ENCODE data around the gene PFDN1. TPM values are rescaled to one million over a fixed set of nuclear protein-coding genes. Genes with fewer than 3 reads are reported as not detected.

PFDN1 gene
- polyA plus RNA-seq, 4 donors: 75.5 to 110 (median 94.8) TPM

DNA sequence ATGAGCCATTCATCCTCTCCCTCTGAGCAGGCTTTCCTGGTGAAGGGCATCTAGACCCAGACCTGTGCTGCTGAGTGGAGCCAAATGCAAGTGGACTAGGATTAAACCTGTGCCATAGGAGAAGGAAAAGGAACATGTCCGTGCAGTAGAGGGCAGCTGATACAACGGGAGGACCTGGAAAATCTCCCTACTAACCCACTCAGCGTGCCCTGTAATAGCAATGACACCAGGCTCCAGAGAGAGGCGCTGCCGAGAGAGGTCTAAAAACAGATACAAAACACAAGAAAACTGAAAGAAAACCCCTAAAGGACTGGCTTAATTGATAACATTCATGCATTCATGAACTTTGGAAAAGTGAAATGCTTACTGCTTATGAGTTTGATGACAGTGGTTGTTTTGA lies 60.8 kb downstream of the PFDN1 start:
- no peak for DNase-seq (ENCODE audit: low read depth in 4 of 4, low spot score in 3 of 4)

DNA sequence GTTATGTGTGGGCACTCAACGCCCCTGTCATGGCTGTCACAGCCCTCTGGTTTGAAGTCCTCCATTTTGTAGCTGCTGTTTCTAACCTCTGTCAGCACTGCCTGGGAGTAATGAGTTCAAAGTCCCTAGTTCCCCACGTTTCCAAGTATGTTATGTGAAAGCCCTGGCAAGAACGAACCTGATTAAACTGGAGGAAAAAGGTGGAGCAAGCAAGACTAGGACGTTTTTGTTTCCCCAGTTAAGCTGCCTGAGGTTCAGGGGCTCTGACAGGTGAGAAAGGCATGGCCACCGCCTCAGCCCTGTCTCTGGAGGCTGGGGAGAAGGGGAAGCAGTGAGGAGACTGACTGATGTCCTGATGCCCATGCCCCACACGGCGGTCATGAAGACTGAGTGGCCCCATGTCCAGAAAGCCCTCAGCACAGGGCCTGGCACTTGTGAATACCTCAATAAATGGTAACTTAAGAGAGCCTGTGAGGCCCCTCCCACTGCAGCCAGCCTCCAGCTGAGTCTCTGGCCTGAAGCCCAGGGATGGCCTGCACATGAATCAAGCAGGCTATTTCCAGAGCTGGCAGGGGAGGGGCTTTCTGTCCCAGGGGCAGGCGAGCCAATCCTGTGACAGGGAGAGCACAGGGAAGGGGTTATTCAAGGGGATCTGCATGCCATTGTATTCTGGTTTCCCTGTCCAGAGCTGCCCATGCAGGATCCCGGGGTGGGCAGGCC lies 61.8 kb downstream of the PFDN1 start:
- DNase-seq (ENCODE audit: low read depth in 4 of 4, low spot score in 3 of 4): peak; percentile 50 to 75 (median 58)

DNA sequence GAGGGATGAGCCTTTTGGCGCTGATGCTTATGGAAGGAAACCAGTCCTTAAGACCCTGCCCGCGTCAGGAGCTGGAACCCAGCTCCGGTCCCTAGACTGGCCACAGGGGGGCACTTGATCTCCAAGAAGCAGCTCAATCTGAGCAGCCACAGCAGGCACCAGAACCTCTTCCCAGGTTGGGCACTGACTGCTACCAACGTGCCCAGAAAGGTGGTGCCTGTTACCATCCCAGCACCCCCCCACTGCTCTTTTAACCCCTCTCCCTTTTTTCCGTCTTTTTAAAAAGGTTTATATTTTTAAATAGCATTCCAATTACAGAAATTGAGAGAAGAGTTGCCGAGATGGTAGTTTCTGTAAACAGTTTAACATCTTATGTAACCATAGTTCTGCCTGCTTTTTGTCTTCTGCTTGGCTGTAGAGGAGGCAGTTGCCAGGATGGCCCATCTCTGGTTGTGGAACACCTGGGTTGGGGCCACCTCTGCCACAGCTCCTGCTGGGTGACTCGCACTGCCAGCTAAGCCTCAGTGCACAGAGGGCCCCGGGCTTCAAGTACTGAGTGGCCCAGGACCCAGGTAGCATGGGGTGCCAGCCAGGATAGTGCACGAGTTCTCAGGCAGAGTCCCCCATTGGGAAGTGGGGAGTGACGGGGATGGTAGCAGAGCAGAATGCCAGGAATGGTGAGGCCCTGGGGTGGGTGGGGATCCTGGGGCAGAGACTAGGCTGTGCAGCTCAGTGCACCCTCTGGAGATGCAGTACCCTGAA lies 62.8 kb downstream of the PFDN1 start:
- no peak for DNase-seq (ENCODE audit: low read depth in 4 of 4, low spot score in 3 of 4)

DNA sequence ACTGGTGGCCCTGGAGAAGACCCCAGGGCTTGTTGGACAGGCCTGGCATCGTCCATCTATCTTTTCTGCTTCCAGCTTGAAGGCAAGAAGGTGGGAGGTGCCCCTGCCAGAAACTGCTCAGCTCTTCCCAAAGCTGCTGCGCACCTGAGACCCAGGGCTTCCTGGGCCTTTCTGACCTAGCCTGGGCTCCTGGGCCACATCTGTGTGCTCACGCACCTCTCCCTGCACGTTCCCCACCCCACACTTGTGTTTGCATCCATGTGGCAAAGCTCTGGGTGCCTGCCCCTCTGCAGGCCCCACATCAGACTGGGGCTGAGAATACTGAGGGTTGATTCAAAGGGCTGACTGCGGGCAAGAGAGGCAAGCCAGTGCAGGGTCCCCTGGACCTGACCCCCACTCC lies 63.4 kb downstream of the PFDN1 start:
- DNase-seq (ENCODE audit: low read depth in 4 of 4, low spot score in 3 of 4): no peak

DNA sequence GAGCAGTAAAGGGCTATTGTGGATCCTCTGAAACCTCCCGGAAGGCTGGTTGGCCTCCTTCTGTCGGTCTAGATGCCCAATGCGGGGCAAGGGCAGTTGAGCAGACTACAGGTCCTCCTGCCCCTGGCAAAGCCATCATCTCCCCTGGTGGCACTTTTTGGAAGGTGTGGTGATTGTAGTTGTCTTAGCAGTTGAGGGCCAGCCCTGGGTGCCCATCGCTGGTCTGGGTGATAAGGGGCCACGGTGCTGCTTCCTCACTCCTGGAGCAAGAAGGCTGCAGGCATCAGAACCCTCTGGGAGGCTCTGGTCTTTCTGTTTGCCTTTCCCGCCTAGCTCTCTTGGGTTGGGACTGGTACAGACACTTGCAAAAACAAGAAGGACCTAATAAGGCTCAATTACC lies 64.1 kb downstream of the PFDN1 start:
- DNase-seq (ENCODE audit: low read depth in 4 of 4, low spot score in 3 of 4): no peak

DNA sequence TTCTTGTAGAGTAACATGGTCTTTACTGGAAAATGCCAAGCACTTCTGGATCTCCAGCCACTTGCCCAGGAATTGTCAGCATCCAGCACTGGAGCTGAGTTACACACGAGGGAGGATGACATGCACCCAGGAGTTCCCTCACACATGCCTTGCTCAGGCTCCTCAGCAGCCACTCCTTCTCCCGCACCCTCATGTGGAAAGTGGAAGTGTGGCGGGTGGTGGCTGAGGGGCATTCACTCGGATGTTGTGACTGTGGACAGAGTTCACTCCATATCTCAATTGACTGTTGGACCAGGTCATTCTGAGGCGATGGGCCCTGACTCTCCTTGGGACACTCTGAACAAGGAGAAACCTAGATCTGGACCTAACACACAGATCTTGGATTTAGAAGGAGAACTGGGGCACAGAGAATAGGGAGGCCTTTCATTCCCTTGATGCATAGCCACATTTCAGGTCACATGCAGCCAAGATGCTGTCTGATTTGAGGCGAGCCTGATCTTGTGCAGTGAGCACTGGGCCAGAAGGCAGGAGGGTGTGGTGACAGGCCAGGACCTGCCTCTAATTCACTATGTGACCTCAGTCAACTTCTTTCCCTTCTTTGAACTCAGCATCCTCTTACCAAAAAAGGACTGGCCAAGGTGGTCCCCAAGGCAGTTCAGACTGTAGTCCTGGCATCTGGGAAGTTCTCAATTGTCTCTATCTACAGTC lies 65.9 kb downstream of the PFDN1 start:
- DNase-seq (ENCODE audit: low read depth in 4 of 4, low spot score in 3 of 4): no peak

DNA sequence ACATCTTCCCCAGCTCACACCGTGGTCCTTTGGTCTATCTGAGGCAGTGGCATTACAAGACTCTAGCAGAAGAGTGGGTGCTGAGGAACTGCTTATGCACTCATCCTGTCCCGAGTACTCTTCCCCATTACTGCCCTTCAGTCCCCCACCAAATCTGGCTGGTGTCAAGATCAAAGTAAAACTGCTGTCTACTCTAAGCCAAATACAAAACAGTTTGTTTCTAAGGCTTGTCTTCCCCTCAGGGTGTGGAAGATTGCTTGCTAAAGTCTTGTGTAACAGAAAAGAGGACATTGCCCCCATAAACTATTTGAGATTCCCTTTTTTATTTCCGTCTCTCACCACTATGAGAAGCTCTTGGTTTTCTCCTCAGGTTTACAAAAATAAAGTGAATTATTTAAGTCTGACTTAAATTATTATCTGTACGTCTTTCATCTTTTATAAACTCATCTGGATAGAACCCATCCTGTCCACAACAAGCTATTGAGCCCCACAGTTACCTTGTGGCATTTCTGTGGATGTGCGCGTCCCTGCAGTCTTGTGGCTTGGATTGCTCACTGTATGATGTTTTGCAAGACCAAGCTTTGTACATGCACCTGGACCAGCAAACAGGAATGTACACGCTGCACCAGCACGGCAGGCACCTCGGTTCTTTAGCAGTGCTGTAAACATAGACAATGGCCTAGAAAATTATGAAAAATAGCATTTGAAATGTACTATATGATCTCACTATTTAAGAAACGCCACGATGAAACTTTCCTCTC lies 66.9 kb downstream of the PFDN1 start:
- DNase-seq (ENCODE audit: low read depth in 4 of 4, low spot score in 3 of 4): no peak

DNA sequence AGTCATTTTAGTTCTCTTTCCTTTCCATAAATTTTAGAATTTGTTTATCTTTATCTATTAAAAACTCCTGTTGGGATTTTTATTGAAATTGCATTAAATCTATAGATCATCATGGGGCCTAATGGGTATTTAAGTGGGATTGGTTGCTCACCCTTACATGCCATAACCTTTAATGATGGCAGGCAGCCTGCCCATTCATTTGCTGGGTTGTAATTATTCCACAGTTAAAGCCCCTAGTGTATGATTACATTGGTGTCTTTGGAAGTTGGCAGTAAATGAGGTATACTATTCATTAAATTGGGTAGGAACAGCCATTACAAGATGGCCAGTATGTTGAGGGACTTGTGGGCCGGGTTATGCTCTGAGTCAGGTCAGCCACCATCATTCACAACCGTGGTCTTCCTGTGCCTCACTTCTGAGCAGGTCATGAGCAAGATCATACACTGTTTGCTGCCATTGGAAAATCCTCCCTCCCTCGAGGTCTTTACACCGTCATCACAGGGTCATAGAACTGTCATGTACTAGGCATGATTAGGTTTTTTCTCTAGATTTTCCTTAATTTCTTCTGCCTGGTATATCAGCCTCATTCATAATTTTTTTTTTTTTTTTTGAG lies 68.4 kb downstream of the PFDN1 start:
- DNase-seq (ENCODE audit: low read depth in 4 of 4, low spot score in 3 of 4): no peak

DNA sequence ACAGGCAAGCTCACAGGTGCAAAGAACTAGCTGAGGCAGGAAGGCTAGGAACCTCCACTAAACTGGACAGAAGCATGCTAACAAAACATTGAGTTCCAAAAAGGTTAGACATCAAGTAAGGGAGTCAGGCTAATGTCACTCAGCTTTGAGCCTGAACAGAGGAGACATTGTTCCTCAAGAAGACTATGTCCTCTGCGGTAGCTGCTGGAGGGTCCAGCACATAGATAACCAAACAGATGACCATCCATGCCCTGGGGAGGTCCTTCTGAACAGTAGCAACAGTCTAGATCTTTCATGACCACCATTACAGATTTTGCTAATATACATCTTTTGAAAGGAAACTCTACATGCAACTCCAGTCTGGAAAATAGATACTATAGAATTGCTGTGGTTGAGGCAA lies 70.2 kb downstream of the PFDN1 start:
- DNase-seq (ENCODE audit: low read depth in 4 of 4, low spot score in 3 of 4): no peak

DNA sequence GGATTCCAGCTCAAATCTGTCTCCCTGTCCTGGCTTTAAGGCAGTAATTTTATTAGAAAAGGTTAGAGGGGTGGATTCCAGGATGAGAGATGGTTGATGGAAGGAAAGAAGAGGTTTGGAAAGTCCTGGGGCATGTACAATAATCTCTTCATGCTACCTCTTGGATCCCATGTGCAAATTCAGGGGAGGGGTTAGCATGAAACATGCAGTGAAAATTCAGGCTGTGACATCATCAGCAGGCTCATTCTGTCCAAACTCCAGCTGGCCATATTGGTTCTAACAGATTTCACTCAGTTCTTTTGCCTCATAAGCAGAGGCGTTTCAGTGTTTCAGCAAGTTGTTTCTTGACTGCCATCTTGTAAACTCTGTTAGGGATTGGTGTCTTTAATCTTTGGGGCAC lies 72.5 kb downstream of the PFDN1 start:
- DNase-seq (ENCODE audit: low read depth in 4 of 4, low spot score in 3 of 4): no peak

DNA sequence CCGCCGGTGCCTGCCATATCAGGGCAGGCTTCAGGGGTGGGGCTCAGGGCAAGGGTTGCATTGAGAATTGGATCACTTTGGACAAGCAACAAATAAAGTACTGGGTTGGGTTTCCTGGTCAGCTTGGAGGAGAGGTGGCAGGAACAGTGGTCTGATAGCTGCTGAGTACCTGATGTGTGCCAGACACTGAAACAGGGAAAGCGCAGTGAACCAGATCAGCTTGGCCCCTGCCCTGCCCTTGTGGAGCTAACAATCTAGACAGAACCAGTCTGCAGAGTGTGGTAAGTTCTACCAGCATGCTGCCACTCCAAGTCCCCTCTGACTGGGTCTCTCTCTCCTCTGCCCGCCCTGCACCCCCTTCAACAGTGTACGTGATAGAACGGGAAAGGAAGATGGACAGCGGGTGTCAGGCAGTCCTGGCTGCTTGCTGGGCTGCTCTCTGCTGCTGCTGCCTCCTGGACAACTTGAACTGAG lies 74.5 kb downstream of the PFDN1 start:
- no peak for DNase-seq (ENCODE audit: low read depth in 4 of 4, low spot score in 3 of 4)

DNA sequence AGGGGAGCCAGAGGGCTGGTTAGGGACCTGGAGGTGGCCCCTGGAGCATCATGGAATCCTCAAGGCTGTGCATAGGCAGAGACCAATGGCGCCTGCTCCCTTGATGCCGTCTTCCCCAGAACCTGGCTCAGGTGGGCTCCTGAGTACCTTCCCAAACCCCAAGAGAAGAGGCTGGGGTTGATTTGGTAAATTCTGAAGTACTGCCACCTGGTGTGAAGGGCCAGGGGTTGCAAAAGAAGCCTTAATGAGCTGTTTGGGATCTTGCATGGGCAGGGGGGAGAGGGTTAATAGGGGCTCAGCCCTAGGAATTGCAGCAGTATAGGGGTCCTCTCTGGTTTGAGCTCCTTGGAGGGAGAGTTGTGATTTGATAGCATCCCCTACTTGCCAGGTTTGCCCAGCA lies 75.9 kb downstream of the PFDN1 start:
- no peak for DNase-seq (ENCODE audit: low read depth in 4 of 4, low spot score in 3 of 4)

DNA sequence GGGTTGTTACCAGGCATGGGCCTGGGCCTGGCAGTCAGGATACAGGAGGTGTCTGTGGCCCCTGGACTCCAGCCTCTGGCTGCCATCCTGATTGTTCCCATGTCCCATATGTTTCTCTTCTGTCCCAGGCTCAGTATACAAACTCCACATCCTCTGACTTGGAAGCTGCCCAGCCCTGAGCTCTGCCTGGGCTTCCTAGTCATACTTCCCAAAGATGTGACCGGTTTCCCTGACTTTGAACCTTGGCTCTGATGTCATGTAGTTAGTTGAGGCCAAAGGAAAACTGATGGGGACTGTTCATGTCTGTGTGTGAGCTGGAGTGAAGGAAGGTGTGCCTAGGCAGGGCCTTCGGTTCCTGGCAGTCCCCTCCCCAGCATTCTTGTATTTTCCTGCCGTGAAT lies 77.5 kb downstream of the PFDN1 start:
- no peak for DNase-seq (ENCODE audit: low read depth in 4 of 4, low spot score in 3 of 4)

DNA sequence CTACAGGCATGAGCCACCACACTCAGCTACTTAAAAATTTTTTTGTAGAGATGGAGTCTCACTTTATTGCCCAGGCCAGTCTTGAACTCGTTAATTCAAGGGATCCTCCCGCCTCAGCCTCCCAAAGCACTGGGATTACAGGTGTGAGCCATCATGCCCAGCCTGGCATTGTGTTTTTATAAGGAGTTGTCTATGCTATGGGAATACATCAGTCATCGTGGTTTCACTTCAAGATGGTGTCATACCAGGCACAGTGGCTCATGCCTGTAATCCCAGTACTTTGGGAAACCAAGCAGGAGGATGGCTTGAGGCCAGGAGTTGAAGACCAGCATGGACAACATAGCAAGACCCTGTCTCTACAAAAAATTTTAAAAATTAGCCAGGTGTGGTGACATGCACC lies 78.2 kb downstream of the PFDN1 start:
- DNase-seq (ENCODE audit: low read depth in 4 of 4, low spot score in 3 of 4): no peak

DNA sequence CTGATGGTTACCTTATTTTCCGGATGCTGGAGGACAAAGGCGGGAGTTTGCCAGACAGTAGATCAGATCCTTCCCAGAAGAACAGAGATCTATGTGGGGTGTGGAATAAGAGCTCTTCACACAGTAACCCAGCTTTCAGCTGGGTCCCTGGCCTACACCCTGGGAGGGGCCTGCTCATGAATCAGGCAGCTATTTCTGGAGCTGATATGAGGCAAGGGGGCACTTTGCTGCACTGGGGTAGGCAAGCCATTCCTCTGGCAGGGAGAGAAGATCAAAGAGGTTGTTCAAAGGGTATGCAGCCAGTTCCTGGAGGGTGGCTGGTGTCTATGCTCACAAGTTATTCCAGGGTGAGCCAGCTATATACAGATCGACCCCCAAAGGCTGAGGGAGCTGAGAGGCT lies 79.3 kb downstream of the PFDN1 start:
- no peak for DNase-seq (ENCODE audit: low read depth in 4 of 4, low spot score in 3 of 4)

DNA sequence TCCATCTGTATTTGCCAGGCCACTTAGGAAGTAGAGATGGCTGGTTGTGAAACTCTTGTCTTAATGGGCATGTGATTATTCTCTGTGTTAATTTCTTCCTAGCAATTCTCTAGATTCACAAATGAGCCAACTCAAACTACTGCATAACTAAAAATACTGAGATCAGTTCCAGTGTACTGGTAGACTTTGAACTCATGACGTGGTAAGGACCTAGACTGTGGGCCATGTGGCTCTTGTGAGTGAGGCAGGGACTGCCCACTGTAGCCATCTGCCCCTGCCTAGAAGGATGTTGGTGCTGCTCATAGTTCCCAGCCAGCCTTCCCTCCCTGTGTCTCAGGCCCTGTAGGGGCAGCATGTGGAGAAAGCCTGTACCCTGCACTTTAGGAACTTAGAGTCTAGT lies 80.5 kb downstream of the PFDN1 start:
- DNase-seq (ENCODE audit: low read depth in 4 of 4, low spot score in 3 of 4): no peak

DNA sequence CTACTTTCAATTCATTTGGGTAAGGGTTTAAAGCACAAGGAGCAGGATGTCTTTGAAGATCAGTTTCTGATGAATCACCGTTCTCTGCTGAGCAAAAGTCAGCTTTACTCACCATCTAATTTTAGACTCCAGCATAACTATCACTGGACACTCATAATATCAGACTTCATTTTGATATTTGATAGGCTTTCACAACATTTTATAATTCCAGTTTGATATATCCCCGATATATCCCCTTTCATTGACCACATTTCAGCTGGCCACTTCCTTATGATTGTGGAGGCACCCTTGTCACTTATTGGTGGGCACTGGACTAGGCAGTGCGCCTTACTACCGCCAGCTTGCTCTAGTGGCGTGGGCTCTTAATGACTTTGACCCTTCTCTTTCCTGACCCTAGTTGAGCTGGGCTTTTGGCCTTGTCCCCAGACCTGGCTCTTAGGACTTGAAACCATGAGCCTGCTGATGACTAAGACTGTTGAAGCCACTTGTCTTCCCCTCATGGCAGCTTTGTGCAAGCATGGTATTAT lies 81.1 kb downstream of the PFDN1 start:
- DNase-seq (ENCODE audit: low read depth in 4 of 4, low spot score in 3 of 4): no peak

DNA sequence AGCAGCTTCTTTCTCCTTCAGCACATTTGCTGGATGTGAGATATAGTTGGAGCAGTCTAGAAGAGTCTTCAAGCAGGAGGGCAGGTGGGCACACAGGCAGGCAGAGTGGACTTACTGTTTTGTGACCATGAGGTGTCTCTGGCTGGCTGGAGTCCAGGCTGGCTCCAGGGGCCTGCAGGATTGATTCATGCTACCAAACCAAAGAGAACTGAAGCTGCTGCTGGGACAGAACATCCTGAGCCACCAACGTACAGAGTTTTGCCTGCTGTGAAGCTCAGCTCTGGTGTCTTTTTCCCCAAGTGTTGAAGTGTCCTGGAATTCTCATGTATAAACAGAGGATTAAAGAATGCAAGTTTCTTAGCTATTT lies 82.2 kb downstream of the PFDN1 start:
- no peak for DNase-seq (ENCODE audit: low read depth in 4 of 4, low spot score in 3 of 4)

DNA sequence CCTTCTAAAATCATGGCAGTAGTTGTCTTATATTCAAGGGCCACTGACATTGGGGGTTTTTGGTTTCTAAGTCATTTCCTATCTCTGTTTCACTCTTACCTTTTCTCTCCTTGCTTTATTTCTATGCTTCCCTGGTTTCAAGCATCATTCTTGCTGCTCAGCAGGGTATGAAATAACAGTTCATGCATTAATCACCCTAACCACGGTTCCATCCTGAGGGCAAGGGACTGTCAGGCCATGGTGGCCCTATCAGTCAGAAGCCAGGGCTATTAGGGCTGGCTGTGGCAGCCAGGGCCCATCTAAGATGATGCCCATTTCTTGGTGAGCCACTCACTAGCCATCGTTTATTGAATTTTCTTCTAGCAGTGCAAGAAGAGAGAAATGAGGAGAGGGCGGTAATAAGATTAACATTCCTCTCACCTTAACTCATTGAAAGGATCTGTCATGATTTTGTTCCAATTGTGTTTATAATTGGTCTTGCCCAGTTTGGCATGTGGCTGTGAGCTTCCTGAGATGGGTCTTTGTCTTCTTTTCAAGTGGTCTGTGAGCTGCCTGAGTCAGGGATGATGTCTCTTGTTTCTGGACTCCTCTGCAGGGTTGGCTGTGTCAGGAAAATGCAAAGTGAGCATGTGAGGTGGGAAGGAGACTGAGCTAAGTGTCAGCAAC lies 82.7 kb downstream of the PFDN1 start:
- no peak for DNase-seq (ENCODE audit: low read depth in 4 of 4, low spot score in 3 of 4)

Data from left renal pelvis (tissue), 4 donors.